Retina (tissue), 1 donor: ENCODE data around the gene SUSD1.
"Not testable (repeated sequence)": the region's sequence is repeated elsewhere in the genome, so short reads cannot be mapped to it uniquely, and the experiment has no call there.

Source experiments
- DNase-seq: peaks from one replicate; pipeline ENCODE4 v3.0.0-alpha.2; 2016

The SUSD1 gene

GRCh38 chr9:112174965-112175795 lies at the start of gene SUSD1:
Gene SUSD1, minus strand, starts transcription at chr9:112175297. Its CDS starts 62 bp downstream, at chr9:112175235.
- DNase-seq = peak; percentile 72

GRCh38 chr9:112224401-112225289 lies 49.5 kb upstream of the SUSD1 start:
- DNase-seq = no peak

GRCh38 chr9:112218908-112219307 lies 43.8 kb upstream of the SUSD1 start:
- no peak for DNase-seq

GRCh38 chr9:112212926-112213325 lies 37.8 kb upstream of the SUSD1 start:
- no peak for DNase-seq

GRCh38 chr9:112207451-112207850 lies 32.4 kb upstream of the SUSD1 start:
- no peak for DNase-seq

GRCh38 chr9:112203536-112203935 lies 28.4 kb upstream of the SUSD1 start:
- no peak for DNase-seq

- no peak for DNase-seq
These were observed 25.6 kb upstream of the SUSD1 start for GRCh38 chr9:112200711-112201110.

GRCh38 chr9:112198646-112199045 lies 23.5 kb upstream of the SUSD1 start:
- DNase-seq = no peak

- DNase-seq = no peak
These were observed 19.9 kb upstream of the SUSD1 start for GRCh38 chr9:112194969-112195431.

GRCh38 chr9:112193572-112194288 lies 18.6 kb upstream of the SUSD1 start:
- peak; percentile 29 for DNase-seq

- DNase-seq = not testable (repeated sequence)
These were observed 15.2 kb upstream of the SUSD1 start for GRCh38 chr9:112190320-112190719.

- DNase-seq = no peak
These were observed 13.8 kb upstream of the SUSD1 start for GRCh38 chr9:112188884-112189283.

GRCh38 chr9:112187404-112187803 lies 12.3 kb upstream of the SUSD1 start:
- peak; percentile 20 for DNase-seq

GRCh38 chr9:112186695-112187094 lies 11.6 kb upstream of the SUSD1 start:
- DNase-seq = no peak

GRCh38 chr9:112184946-112185345 lies 9.8 kb upstream of the SUSD1 start:
- DNase-seq = no peak

GRCh38 chr9:112184221-112184620 lies 9.1 kb upstream of the SUSD1 start:
- no peak for DNase-seq

- DNase-seq = no peak
These were observed 5.3 kb upstream of the SUSD1 start for GRCh38 chr9:112180387-112180881.

GRCh38 chr9:112179816-112180215 lies 4.7 kb upstream of the SUSD1 start:
- DNase-seq = no peak

- no peak for DNase-seq
These were observed 1.4 kb upstream of the SUSD1 start for GRCh38 chr9:112176524-112176923.

- DNase-seq = no peak
These were observed 759 bp upstream of the SUSD1 start for GRCh38 chr9:112175796-112176315.

- DNase-seq = peak; percentile 60
These were observed 704 bp downstream of the SUSD1 start for GRCh38 chr9:112174222-112174964.
